HG03342 (cell line): Measurements from ENCODE around the gene LHFPL2.

ENCODE experiments used
- ATAC-seq: cut with Tn5 transposase; IDR thresholded peaks from one replicate; pipeline ENCODE4 v1.9.1; 2021; ENCODE audit warnings: mild to moderate bottlenecking, moderate library complexity; ENCODE audit not compliant: unreplicated experiment

The LHFPL2 gene

GRCh38 chr5:78598973-78599372, 49.6 kb downstream of the LHFPL2 start:
- ATAC-seq = no peak

GRCh38 chr5:78597974-78598371, 50.6 kb downstream of the LHFPL2 start:
- no peak for ATAC-seq

- ATAC-seq = no peak
Measured at GRCh38 chr5:78597068-78597973, 51.3 kb downstream of the LHFPL2 start.

- no peak for ATAC-seq
Measured at GRCh38 chr5:78595458-78595921, 53.1 kb downstream of the LHFPL2 start.

GRCh38 chr5:78594610-78595457, 53.7 kb downstream of the LHFPL2 start:
- no peak for ATAC-seq

- no peak for ATAC-seq
Measured at GRCh38 chr5:78594021-78594420, 54.6 kb downstream of the LHFPL2 start.

GRCh38 chr5:78593465-78593864, 55.1 kb downstream of the LHFPL2 start:
- no peak for ATAC-seq

GRCh38 chr5:78592735-78593386, 55.7 kb downstream of the LHFPL2 start:
- ATAC-seq = no peak

- ATAC-seq = peak; percentile 56
Measured at GRCh38 chr5:78591972-78592700, 56.4 kb downstream of the LHFPL2 start.

- ATAC-seq = no peak
Measured at GRCh38 chr5:78591138-78591612, 57.4 kb downstream of the LHFPL2 start.

GRCh38 chr5:78589923-78590322, 58.6 kb downstream of the LHFPL2 start:
- no peak for ATAC-seq

GRCh38 chr5:78588507-78588906, 60.1 kb downstream of the LHFPL2 start:
- ATAC-seq = no peak

GRCh38 chr5:78587775-78588291, 60.7 kb downstream of the LHFPL2 start:
- ATAC-seq = no peak

GRCh38 chr5:78587081-78587774, 61.3 kb downstream of the LHFPL2 start:
- ATAC-seq = no peak

GRCh38 chr5:78586251-78586650, 62.3 kb downstream of the LHFPL2 start:
- ATAC-seq = no peak

- ATAC-seq = no peak
Measured at GRCh38 chr5:78578015-78578414, 70.6 kb downstream of the LHFPL2 start.

- no peak for ATAC-seq
Measured at GRCh38 chr5:78577071-78577807, 71.3 kb downstream of the LHFPL2 start.

- no peak for ATAC-seq
Measured at GRCh38 chr5:78576376-78576775, 72.2 kb downstream of the LHFPL2 start.

GRCh38 chr5:78574731-78575161, 73.8 kb downstream of the LHFPL2 start:
- peak; percentile 91 for ATAC-seq
